Ishikawa (cell line): Measurements from ENCODE around the gene SLIT3.

Experiments
- CEBPB ChIP-seq: IDR thresholded peaks from 2 replicates; pipeline ENCODE4 v1.6.1; 2012
- CREB1 ChIP-seq: IDR thresholded peaks from 2 replicates; pipeline ENCODE4 v1.6.1; 2012; ENCODE audit warnings: low read depth
- EGR1 ChIP-seq: IDR thresholded peaks from 2 replicates; pipeline ENCODE4 v1.6.1; 2012
- EP300 ChIP-seq: IDR thresholded peaks from 2 replicates; pipeline ENCODE4 v1.6.1; 2012; ENCODE audit warnings: borderline replicate concordance
- FOXM1 ChIP-seq: IDR thresholded peaks from 2 replicates; pipeline ENCODE4 v1.6.1; 2012; ENCODE audit warnings: low read depth, borderline replicate concordance
- MAX ChIP-seq: IDR thresholded peaks from 2 replicates; pipeline ENCODE4 v1.6.1; 2012
- NFIC ChIP-seq: IDR thresholded peaks from 2 replicates; pipeline ENCODE4 v1.6.1; 2012
- RAD21 ChIP-seq: IDR thresholded peaks from 2 replicates; pipeline ENCODE4 v1.6.1; 2012; ENCODE audit warnings: low read depth
- REST ChIP-seq: IDR thresholded peaks from 2 replicates; pipeline ENCODE4 v1.6.1; 2012; ENCODE audit warnings: low read depth, mild to moderate bottlenecking
- TAF1 ChIP-seq: IDR thresholded peaks from 2 replicates; pipeline ENCODE4 v1.6.1; 2012; ENCODE audit warnings: low read depth, mild to moderate bottlenecking
- USF1 ChIP-seq: IDR thresholded peaks from 2 replicates; pipeline ENCODE4 v1.6.1; 2012
- YY1 ChIP-seq: IDR thresholded peaks from 2 replicates; pipeline ENCODE4 v1.6.1; 2012; ENCODE audit warnings: low read depth

GRCh38 chr5:168953351-168953750 lies 347.6 kb downstream of the SLIT3 start:
- TF ChIP-seq USF1 (no peak), EP300 (no peak), YY1 (no peak), RAD21 (no peak), EGR1 (no peak), MAX (no peak), CEBPB (no peak), TAF1 (no peak), CREB1 (no peak), FOXM1 (no peak), REST (no peak), NFIC (no peak)
